ENCODE results near the gene DLK1.

The DLK1 gene

DNA sequence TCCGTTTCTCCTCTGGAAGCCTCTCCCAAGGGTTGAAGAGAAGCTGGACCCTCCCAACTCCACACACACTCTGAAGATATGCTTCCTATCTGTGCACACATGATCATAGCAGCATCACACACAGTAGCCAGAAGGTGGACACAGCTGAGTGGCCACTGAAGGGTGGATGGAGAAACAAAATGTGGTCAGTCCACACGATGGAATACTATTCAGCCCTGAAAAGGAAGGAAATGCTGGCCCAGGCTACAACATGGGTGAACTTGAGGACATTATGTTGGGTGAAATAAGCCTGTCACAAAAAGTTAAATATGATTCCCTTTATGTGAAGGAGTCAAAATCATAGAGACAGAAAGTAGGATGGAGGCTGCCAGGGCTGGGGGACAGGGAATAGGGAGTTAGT is 43.9 kb upstream of the DLK1 start:
- no peak for DNase-seq
- Histone ChIP-seq H3K4me2 (ENCODE audit: low read length, poor library complexity, severe bottlenecking) (no peak overlapping the region), H2BK120ac (ENCODE audit: low read depth, low read length) (no peak overlapping the region), H3K23ac (ENCODE audit: low read length in 2 of 2) (no peak overlapping the region), H4K8ac (ENCODE audit: low read length) (no peak overlapping the region), H3K27ac (ENCODE audit: low read length, poor library complexity, severe bottlenecking) (no peak overlapping the region), H2AFZ (ENCODE audit: low read depth, low read length) (no peak overlapping the region), H3K79me1 (replicated peaks; ENCODE audit: low read length, poor library complexity, severe bottlenecking) (no peaks in the 10 kb centered on the region), H4K91ac (ENCODE audit: low read length) (no peak overlapping the region), H3K18ac (ENCODE audit: low read depth in 1 of 2, low read length in 2 of 2) (no peak overlapping the region), H2AK5ac (ENCODE audit: low read length, severe bottlenecking) (no peak overlapping the region), H3K14ac (ENCODE audit: low read length in 2 of 2) (no peak overlapping the region), H2BK5ac (ENCODE audit: low read depth, low read length, poor library complexity, severe bottlenecking) (no peak overlapping the region), H3K36me3 (ENCODE audit: control insufficient read depth in 1 of 2, insufficient read depth in 2 of 2, low read depth in 1 of 2, low read length in 2 of 2) (no peaks in the 10 kb centered on the region), H3K9me3 (ENCODE audit: control insufficient read depth, low read length) (no peaks in the 10 kb centered on the region), H3K4me3 (ENCODE audit: insufficient read depth in 1 of 2, low read depth in 1 of 2, low read length in 2 of 2) (no peak overlapping the region), H2BK12ac (ENCODE audit: low read length in 2 of 2) (peak overlapping the region in 1 of 2 experiments; percentile 17), H2BK15ac (ENCODE audit: low read depth, poor library complexity, severe bottlenecking) (peak overlapping the region; percentile 60), H3K4ac (ENCODE audit: low read depth in 1 of 2, low read length in 2 of 2) (no peak overlapping the region), H3K4me1 (ENCODE audit: control insufficient read depth, insufficient read depth, low read depth, low read length) (peaks cover 40% of the 10 kb centered on the region), H3K9ac (ENCODE audit: low read length) (no peak overlapping the region), H3K27me3 (ENCODE audit: control insufficient read depth in 1 of 2, insufficient read depth in 1 of 2, low read length in 2 of 2) (peaks cover 0 to 4% of the 10 kb centered on the region in 2 experiments)
- WGBS = 94% methylated on average over 1 of the region's 2 CpGs

DNA sequence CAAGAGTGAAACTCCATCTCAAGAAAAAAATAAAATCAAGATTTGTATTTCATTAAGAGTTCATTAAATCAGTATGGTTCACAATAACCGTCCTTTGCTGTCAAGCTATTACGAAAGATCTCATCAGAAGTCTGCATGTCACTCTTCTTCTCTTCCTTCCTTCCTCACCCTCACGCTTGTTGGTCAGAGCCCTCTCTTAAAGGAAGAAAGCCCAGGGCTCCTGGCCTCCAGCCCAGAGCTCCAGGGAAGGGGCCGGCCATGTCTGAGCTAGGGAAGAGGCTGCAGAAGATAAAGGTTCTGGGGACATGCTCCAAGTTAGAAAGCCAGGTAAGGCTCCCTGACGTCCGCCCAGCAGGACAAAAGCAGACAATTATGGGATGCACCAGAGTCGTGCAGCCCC is 43.1 kb upstream of the DLK1 start:
- Histone ChIP-seq H2AK5ac (ENCODE audit: low read length, severe bottlenecking) (no peak overlapping the region), H4K91ac (ENCODE audit: low read length) (no peak overlapping the region), H3K27me3 (ENCODE audit: control insufficient read depth in 1 of 2, insufficient read depth in 1 of 2, low read length in 2 of 2) (peaks cover 0 to 4% of the 10 kb centered on the region in 2 experiments), H2AFZ (ENCODE audit: low read depth, low read length) (no peak overlapping the region), H4K8ac (ENCODE audit: low read length) (no peak overlapping the region), H3K27ac (ENCODE audit: low read length, poor library complexity, severe bottlenecking) (no peak overlapping the region), H3K9me3 (ENCODE audit: control insufficient read depth, low read length) (no peaks in the 10 kb centered on the region), H3K18ac (ENCODE audit: low read depth in 1 of 2, low read length in 2 of 2) (no peak overlapping the region), H2BK120ac (ENCODE audit: low read depth, low read length) (no peak overlapping the region), H3K4me1 (ENCODE audit: control insufficient read depth, insufficient read depth, low read depth, low read length) (peaks cover 40% of the 10 kb centered on the region), H2BK5ac (ENCODE audit: low read depth, low read length, poor library complexity, severe bottlenecking) (no peak overlapping the region), H3K9ac (ENCODE audit: low read length) (no peak overlapping the region), H2BK12ac (ENCODE audit: low read length in 2 of 2) (no peak overlapping the region), H3K14ac (ENCODE audit: low read length in 2 of 2) (no peak overlapping the region), H2BK15ac (ENCODE audit: low read depth, poor library complexity, severe bottlenecking) (no peak overlapping the region), H3K4me2 (ENCODE audit: low read length, poor library complexity, severe bottlenecking) (no peak overlapping the region), H3K36me3 (ENCODE audit: control insufficient read depth in 1 of 2, insufficient read depth in 2 of 2, low read depth in 1 of 2, low read length in 2 of 2) (no peaks in the 10 kb centered on the region), H3K23ac (ENCODE audit: low read length in 2 of 2) (no peak overlapping the region), H3K4me3 (ENCODE audit: insufficient read depth in 1 of 2, low read depth in 1 of 2, low read length in 2 of 2) (no peak overlapping the region), H3K79me1 (replicated peaks; ENCODE audit: low read length, poor library complexity, severe bottlenecking) (no peaks in the 10 kb centered on the region), H3K4ac (ENCODE audit: low read depth in 1 of 2, low read length in 2 of 2) (peak overlapping the region in 1 of 2 experiments; percentile 2)
- 79% methylated on average over 7 of the region's 7 CpGs for WGBS
- DNase-seq = no peak

DNA sequence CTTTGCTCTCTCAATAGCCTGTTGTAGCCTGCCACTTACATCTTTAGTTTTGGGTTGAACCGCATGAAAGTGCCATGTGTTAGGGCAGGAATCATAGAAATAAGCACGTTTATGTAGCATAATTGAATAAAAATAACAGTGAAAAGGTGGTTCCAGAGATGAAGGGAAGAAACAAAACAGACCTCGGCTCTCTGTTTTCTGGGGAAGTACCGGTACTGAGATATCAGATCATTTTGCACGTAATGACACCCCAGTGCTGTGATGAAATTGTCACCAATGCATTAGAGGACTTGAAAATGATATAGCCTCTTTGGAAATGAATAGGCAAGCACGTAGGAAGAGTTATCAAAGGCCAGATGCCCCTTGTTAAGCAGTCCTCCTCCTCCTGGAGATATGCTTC is 42.5 kb upstream of the DLK1 start:
- no peak overlapping the region for H3K18ac ChIP-seq (ENCODE audit: low read depth in 1 of 2, low read length in 2 of 2)
- no peak overlapping the region for H3K4me2 ChIP-seq (ENCODE audit: low read length, poor library complexity, severe bottlenecking)
- no peak overlapping the region for H3K27ac ChIP-seq (ENCODE audit: low read length, poor library complexity, severe bottlenecking)
- no peak overlapping the region for H4K8ac ChIP-seq (ENCODE audit: low read length)
- DNase-seq = no peak
- no peak overlapping the region for H2BK15ac ChIP-seq (ENCODE audit: low read depth, poor library complexity, severe bottlenecking)
- no peak overlapping the region for H2BK12ac ChIP-seq (ENCODE audit: low read length in 2 of 2)
- no peak overlapping the region for H2BK120ac ChIP-seq (ENCODE audit: low read depth, low read length)
- no peak overlapping the region for H2BK5ac ChIP-seq (ENCODE audit: low read depth, low read length, poor library complexity, severe bottlenecking)
- no peak overlapping the region for H3K4me3 ChIP-seq (ENCODE audit: insufficient read depth in 1 of 2, low read depth in 1 of 2, low read length in 2 of 2)
- H3K9ac ChIP-seq (ENCODE audit: low read length) = no peak overlapping the region
- no peak overlapping the region for H2AK5ac ChIP-seq (ENCODE audit: low read length, severe bottlenecking)
- H4K91ac ChIP-seq (ENCODE audit: low read length) = no peak overlapping the region
- no peak overlapping the region for H3K23ac ChIP-seq (ENCODE audit: low read length in 2 of 2)
- H3K4ac ChIP-seq (ENCODE audit: low read depth in 1 of 2, low read length in 2 of 2) = no peak overlapping the region
- no peak overlapping the region for H2AFZ ChIP-seq (ENCODE audit: low read depth, low read length)
- no peaks in the 10 kb centered on the region for H3K36me3 ChIP-seq (ENCODE audit: control insufficient read depth in 1 of 2, insufficient read depth in 2 of 2, low read depth in 1 of 2, low read length in 2 of 2)
- peaks cover 0 to 4% of the 10 kb centered on the region in 2 experiments for H3K27me3 ChIP-seq (ENCODE audit: control insufficient read depth in 1 of 2, insufficient read depth in 1 of 2, low read length in 2 of 2)
- peaks cover 39% of the 10 kb centered on the region for H3K4me1 ChIP-seq (ENCODE audit: control insufficient read depth, insufficient read depth, low read depth, low read length)
- H3K79me1 ChIP-seq (replicated peaks; ENCODE audit: low read length, poor library complexity, severe bottlenecking) = no peaks in the 10 kb centered on the region
- no peaks in the 10 kb centered on the region for H3K9me3 ChIP-seq (ENCODE audit: control insufficient read depth, low read length)
- WGBS = 93% methylated on average over 6 of the region's 6 CpGs
- H3K14ac ChIP-seq (ENCODE audit: low read length in 2 of 2) = no peak overlapping the region

DNA sequence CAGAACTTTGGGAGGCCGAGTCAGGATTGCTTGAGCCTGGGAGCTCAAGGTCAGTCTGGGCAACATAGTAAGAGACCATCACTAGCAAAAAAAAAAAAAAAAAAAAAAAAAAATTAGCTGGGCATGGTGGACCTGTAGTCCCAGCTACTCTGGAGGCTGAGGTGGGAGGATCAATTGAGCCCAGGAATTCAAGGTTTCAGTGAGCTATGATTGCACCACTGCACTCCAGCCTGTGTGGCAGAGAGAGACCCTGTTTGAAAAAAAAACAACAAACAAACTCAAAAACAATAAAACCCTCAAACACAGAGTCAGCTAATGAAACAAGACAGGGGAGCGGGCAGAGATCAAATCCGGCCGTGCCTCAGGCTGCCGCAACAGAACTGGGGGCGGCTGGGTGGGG is 41.7 kb upstream of the DLK1 start:
- Histone ChIP-seq H3K79me1 (replicated peaks; ENCODE audit: low read length, poor library complexity, severe bottlenecking) (no peaks in the 10 kb centered on the region), H3K23ac (ENCODE audit: low read length in 2 of 2) (no peak overlapping the region)

More for the DNA sequence above, 41.7 kb upstream of the DLK1 start:
- peak overlapping the region; percentile 18 for H2BK15ac ChIP-seq (ENCODE audit: low read depth, poor library complexity, severe bottlenecking)
- peaks cover 37% of the 10 kb centered on the region for H3K4me1 ChIP-seq (ENCODE audit: control insufficient read depth, insufficient read depth, low read depth, low read length)
- H2AFZ ChIP-seq (ENCODE audit: low read depth, low read length) = no peak overlapping the region
- H3K18ac ChIP-seq (ENCODE audit: low read depth in 1 of 2, low read length in 2 of 2) = no peak overlapping the region
- H3K36me3 ChIP-seq (ENCODE audit: control insufficient read depth in 1 of 2, insufficient read depth in 2 of 2, low read depth in 1 of 2, low read length in 2 of 2) = no peaks in the 10 kb centered on the region
- no peaks in the 10 kb centered on the region for H3K9me3 ChIP-seq (ENCODE audit: control insufficient read depth, low read length)
- no peak overlapping the region for H3K27ac ChIP-seq (ENCODE audit: low read length, poor library complexity, severe bottlenecking)
- no peak overlapping the region for H3K4ac ChIP-seq (ENCODE audit: low read depth in 1 of 2, low read length in 2 of 2)
- WGBS = 95% methylated on average over 5 of the region's 6 CpGs
- peaks cover 0 to 4% of the 10 kb centered on the region in 2 experiments for H3K27me3 ChIP-seq (ENCODE audit: control insufficient read depth in 1 of 2, insufficient read depth in 1 of 2, low read length in 2 of 2)
- no peak overlapping the region for H2BK5ac ChIP-seq (ENCODE audit: low read depth, low read length, poor library complexity, severe bottlenecking)
- H4K91ac ChIP-seq (ENCODE audit: low read length) = no peak overlapping the region
- H3K9ac ChIP-seq (ENCODE audit: low read length) = no peak overlapping the region
- no peak overlapping the region for H4K8ac ChIP-seq (ENCODE audit: low read length)
- no peak for DNase-seq
- no peak overlapping the region for H3K4me3 ChIP-seq (ENCODE audit: insufficient read depth in 1 of 2, low read depth in 1 of 2, low read length in 2 of 2)
- no peak overlapping the region for H3K14ac ChIP-seq (ENCODE audit: low read length in 2 of 2)
- H2BK12ac ChIP-seq (ENCODE audit: low read length in 2 of 2) = no peak overlapping the region
- H2BK120ac ChIP-seq (ENCODE audit: low read depth, low read length) = no peak overlapping the region
- no peak overlapping the region for H3K4me2 ChIP-seq (ENCODE audit: low read length, poor library complexity, severe bottlenecking)
- no peak overlapping the region for H2AK5ac ChIP-seq (ENCODE audit: low read length, severe bottlenecking)

Data from mesenchymal stem cell (in vitro differentiated cells and primary cell).